Astrocyte (in vitro differentiated cells and primary cell): Measurements from ENCODE around the gene LAMB1.

Experiments
- EZH2 ChIP-seq: IDR thresholded peaks from 2 replicates; pipeline ENCODE4 v1.6.1; 2012; ENCODE audit warnings: mild to moderate bottlenecking, low read length, inconsistent platforms; ENCODE audit not compliant: insufficient read depth
- TF ChIP-seq, protein P1 (sequence below): IDR thresholded peaks from 2 replicates; pipeline ENCODE4 v1.5.1; 2011; ENCODE audit warnings: low read depth, mild to moderate bottlenecking, inconsistent platforms, low read length, moderate library complexity; ENCODE audit not compliant: insufficient read depth

DNA sequence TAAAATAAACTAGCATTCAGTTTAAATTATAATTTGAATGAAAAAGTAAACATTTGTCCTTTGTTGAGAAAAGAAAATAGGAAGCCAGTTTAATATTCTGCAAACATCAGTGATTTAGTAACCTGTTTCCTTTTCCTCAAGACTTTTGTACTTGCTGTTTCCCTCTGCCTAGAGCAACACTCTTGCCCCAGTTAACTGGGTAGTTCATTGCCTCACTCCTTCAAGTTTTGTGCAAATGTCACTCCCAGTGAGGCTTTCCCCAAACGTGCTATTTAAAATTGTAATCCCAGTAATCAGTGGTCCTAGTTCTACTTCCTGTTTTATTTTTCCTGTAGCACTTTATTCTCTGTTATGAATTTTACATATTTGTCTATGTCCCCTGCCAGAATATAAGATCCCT lies 88.1 kb downstream of the LAMB1 start:
- TF ChIP-seq, protein P1, sequence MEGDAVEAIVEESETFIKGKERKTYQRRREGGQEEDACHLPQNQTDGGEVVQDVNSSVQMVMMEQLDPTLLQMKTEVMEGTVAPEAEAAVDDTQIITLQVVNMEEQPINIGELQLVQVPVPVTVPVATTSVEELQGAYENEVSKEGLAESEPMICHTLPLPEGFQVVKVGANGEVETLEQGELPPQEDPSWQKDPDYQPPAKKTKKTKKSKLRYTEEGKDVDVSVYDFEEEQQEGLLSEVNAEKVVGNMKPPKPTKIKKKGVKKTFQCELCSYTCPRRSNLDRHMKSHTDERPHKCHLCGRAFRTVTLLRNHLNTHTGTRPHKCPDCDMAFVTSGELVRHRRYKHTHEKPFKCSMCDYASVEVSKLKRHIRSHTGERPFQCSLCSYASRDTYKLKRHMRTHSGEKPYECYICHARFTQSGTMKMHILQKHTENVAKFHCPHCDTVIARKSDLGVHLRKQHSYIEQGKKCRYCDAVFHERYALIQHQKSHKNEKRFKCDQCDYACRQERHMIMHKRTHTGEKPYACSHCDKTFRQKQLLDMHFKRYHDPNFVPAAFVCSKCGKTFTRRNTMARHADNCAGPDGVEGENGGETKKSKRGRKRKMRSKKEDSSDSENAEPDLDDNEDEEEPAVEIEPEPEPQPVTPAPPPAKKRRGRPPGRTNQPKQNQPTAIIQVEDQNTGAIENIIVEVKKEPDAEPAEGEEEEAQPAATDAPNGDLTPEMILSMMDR, result no peak
- TF ChIP-seq EZH2, result no peak
